ENCODE results near the gene SDR9C7. TPM values are rescaled to one million over a fixed set of nuclear protein-coding genes. Genes with fewer than 3 reads are reported as not detected.
"Not testable (repeated sequence)": the region's sequence is repeated elsewhere in the genome, so short reads cannot be mapped to it uniquely, and the experiment has no call there.

The SDR9C7 gene
- polyA plus RNA-seq, 5 donors, result 0.09 to 0.24 (median 0.17) TPM; not detected in 1

DNA sequence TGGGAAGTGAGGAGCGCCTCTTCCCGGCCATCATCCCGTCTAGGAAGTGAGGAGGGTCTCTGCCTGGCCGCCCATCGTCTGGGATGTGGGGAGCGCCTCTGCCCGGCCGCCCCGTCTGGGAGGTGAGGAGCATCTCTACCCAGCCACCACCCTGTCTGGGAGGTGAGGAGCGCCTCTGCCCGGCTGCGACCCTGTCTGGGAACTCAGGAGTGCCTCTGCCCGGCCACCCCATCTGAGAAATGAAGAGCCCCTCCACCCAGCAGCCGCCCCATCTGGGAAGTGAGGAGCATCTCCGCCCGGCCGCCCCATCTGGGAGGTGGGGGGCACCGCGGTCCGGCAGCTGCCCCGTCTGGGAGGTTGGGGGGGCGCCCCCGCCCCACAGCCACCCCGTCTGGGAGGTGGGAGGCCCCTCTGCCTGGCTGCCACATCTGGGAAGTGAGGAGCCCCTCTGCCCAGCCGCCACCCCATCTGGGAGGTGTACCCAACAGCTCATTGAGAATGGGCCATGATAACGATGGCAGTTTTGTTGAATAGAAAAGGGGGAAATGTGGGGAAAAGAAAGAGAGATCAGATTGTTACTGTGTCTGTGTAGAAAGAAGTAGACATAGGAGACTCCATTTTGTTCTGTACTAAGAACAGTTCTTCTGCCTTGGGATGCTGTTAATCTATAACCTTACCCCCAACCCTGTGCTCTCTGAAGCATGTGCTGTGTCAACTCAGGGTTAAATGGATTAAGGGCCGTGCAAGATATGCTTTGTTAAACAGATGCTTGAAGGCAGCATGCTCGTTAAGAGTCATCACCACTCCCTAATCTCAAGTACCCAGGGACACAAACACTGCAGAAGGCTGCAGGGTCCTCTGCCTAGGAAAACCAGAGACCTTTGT is 54.7 kb downstream of the SDR9C7 start:
- DNase-seq, result not testable (repeated sequence)

DNA sequence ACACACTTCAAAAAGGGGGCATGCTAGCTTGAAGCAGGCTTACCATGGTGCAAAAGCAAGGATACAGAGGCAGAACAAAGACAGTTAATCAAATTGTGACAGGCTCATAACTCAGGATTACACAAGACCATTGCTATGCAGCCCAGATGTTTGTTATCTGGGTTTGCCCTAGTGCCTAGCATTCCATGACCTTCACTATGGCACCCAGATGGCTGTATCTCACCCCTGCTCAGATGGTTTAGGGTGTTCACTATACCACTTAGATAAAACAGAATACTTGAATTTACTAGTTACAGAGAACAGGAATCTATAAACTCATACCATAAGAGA is 56.2 kb downstream of the SDR9C7 start:
- DNase-seq, result no peak

DNA sequence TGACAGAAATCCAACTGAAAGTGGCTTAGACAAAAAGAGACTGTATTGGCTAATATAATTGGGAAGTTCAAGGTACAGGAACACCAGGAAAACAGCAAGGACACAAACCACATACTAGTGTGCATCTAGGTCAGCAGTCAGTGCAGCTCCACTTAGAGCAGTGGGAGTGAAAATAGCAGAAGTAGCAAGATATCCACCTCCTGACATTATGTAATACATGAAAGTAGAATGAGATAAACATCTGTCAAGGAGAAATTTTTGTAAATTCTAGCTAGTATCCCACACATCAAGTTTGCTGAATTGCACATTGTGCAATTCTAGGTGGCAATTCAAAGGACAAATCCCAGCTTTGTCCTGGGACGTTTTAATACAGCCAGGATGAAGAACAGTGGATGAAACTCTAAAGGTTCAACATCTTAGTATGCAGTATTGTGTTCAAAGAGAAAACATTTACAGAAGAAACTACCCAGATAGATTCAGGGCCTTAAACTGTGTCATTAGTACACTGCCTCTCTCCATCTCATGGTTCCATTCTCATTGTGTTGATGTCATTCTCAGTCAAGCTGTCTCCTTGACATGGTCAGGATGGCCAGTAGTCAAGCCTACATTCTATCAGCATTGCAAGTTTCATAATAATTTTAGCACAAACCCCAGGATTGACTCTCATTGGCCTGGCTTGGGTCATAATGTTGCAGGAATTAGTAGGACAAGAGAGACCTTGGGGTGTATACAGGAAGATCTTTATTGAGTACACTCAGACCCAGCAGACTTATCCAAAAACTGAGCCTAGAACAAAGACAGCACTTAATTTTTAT is 56.8 kb downstream of the SDR9C7 start:
- DNase-seq, result no peak

DNA sequence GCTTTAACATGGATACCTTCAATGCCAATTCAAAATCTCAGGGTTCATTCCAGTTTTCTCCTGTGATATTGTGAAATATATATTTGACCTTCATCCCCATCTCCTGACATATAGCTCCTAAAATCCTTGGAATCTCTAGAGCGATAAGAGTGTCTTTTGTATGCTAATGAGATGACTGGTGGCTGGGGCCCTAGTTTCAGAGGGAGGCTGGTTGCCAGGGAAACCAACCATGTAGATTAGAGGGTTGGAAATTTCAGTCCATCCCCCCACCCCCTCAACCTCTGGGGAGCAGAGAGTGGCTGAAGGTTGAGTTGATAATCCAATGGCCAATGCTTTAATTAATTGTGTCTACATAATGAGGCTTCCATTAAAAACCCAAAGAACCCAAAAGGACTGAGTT is 59.4 kb downstream of the SDR9C7 start:
- no peak for DNase-seq

DNA sequence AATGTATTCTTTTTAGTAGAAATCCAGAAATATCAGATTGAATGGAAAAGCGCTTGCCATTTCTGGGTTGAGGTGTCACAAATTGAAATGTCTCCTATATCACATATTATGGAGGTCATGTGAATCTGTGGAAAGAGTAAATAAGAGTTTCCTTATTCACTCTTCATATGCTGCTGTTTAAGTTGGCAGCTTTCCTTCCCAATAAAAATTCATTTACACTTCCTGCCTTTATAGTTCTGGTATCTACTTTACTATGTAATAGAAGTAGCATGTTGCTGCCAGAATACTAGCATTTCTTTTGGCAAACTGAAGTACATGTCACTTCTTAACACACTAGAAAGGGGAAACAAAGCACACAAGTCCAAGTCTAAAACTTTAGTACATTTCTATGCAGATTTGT is 60.8 kb downstream of the SDR9C7 start:
- DNase-seq, result peak in 1 of 2 donors; percentile 2

Other genes with a start within 250 kb of the SDR9C7 start
- gene PTGES3, start 246.1 kb downstream of the SDR9C7 start, polyA plus RNA-seq (ENCODE audit: insufficient read depth in 1 of 5, insufficient read length in 5 of 5, low replicate concordance in 1 of 5), result 100 to 1,000 TPM; 250 to 278 (median 272) TPM
- gene NACA, start 209.1 kb downstream of the SDR9C7 start, polyA plus RNA-seq (ENCODE audit: insufficient read depth in 1 of 5, insufficient read length in 5 of 5, low replicate concordance in 1 of 5), result 1,000 to 10,000 TPM; 2,287 to 2,895 (median 2,368) TPM
- 10 to 100 TPM; 16.5 to 31.2 (median 23.7) TPM for gene PRIM1, start 182.1 kb downstream of the SDR9C7 start, polyA plus RNA-seq (ENCODE audit: insufficient read depth in 1 of 5, insufficient read length in 5 of 5, low replicate concordance in 1 of 5)
- gene HSD17B6, start 171.1 kb downstream of the SDR9C7 start, polyA plus RNA-seq (ENCODE audit: insufficient read depth in 1 of 5, insufficient read length in 5 of 5, low replicate concordance in 1 of 5), result 1 to 10 TPM in 4 of 5 donors, under 1 TPM in 1; 0.95 to 4.6 (median 3.1) TPM
- under 1 TPM; 0.48 to 0.94 (median 0.74) TPM for gene RDH16, start 23.2 kb upstream of the SDR9C7 start, polyA plus RNA-seq (ENCODE audit: insufficient read depth in 1 of 5, insufficient read length in 5 of 5, low replicate concordance in 1 of 5)
- gene ZBTB39, start 72.1 kb upstream of the SDR9C7 start, polyA plus RNA-seq (ENCODE audit: insufficient read depth in 1 of 5, insufficient read length in 5 of 5, low replicate concordance in 1 of 5), result 10 to 100 TPM in 4 of 5 donors, 1 to 10 TPM in 1; 9.1 to 12.8 (median 10.5) TPM
- under 1 TPM; 0.19 to 0.90 (median 0.81) TPM for gene TAC3, start 82.1 kb upstream of the SDR9C7 start, polyA plus RNA-seq (ENCODE audit: insufficient read depth in 1 of 5, insufficient read length in 5 of 5, low replicate concordance in 1 of 5)
- gene MYO1A, start 115.7 kb upstream of the SDR9C7 start, polyA plus RNA-seq (ENCODE audit: insufficient read depth in 1 of 5, insufficient read length in 5 of 5, low replicate concordance in 1 of 5), result under 1 TPM; 0.08 to 0.22 (median 0.18) TPM
- 10 to 100 TPM; 15.7 to 36.6 (median 28.8) TPM for gene NEMP1, start 144.4 kb upstream of the SDR9C7 start, polyA plus RNA-seq (ENCODE audit: insufficient read depth in 1 of 5, insufficient read length in 5 of 5, low replicate concordance in 1 of 5)
- gene NAB2, start 154.7 kb upstream of the SDR9C7 start, polyA plus RNA-seq (ENCODE audit: insufficient read depth in 1 of 5, insufficient read length in 5 of 5, low replicate concordance in 1 of 5), result 10 to 100 TPM; 34.2 to 52.7 (median 45.0) TPM
- 100 to 1,000 TPM; 131 to 169 (median 162) TPM for gene STAT6, start 177.0 kb upstream of the SDR9C7 start, polyA plus RNA-seq (ENCODE audit: insufficient read depth in 1 of 5, insufficient read length in 5 of 5, low replicate concordance in 1 of 5)
- 100 to 1,000 TPM in 3 of 5 donors, 10 to 100 TPM in 2; 83.7 to 168 (median 101) TPM for gene LRP1, start 194.1 kb upstream of the SDR9C7 start, polyA plus RNA-seq (ENCODE audit: insufficient read depth in 1 of 5, insufficient read length in 5 of 5, low replicate concordance in 1 of 5)
- 1 to 10 TPM in 1 of 5 donors, under 1 TPM in 3, not detected in 1; 0.29 to 1.1 (median 0.78) TPM for gene LRP1-AS, start 213.2 kb upstream of the SDR9C7 start, polyA plus RNA-seq (ENCODE audit: insufficient read depth in 1 of 5, insufficient read length in 5 of 5, low replicate concordance in 1 of 5)